ENCODE data around the gene VAPB.

The VAPB gene

GRCh38 chr20:58388882-58389323 lies at the start of gene VAPB:
VAPB (plus strand) TSS chr20:58389229; CDS start chr20:58389460, 231 bp downstream.
- peak; percentile 80 for DNase-seq (ENCODE audit: low read depth)

GRCh38 chr20:58339741-58340140 lies 49.3 kb upstream of the VAPB start:
- no peak overlapping the region for H3K4me3 ChIP-seq (ENCODE audit: low read depth, low read length)
- TF ChIP-seq CTCF (IDR thresholded peaks at IDR 0.05; ENCODE audit: control insufficient read depth, extremely low read depth, insufficient read depth) = no peak
- DNase-seq (ENCODE audit: low read depth) = no peak

More at GRCh38 chr20:58388882-58389323, at the start of gene VAPB:
- H3K4me3 ChIP-seq (ENCODE audit: low read depth, low read length) = peak within 1 kb of the TSS; percentile 88
- TF ChIP-seq CTCF (IDR thresholded peaks at IDR 0.05; ENCODE audit: control insufficient read depth, extremely low read depth, insufficient read depth) = no peak

GRCh38 chr20:58340151-58340550 lies 48.9 kb upstream of the VAPB start:
- H3K4me3 ChIP-seq (ENCODE audit: low read depth, low read length) = no peak overlapping the region
- no peak for TF ChIP-seq CTCF (IDR thresholded peaks at IDR 0.05; ENCODE audit: control insufficient read depth, extremely low read depth, insufficient read depth)
- DNase-seq (ENCODE audit: low read depth) = no peak

GRCh38 chr20:58340853-58341252 lies 48.2 kb upstream of the VAPB start:
- no peak for TF ChIP-seq CTCF (IDR thresholded peaks at IDR 0.05; ENCODE audit: control insufficient read depth, extremely low read depth, insufficient read depth)
- no peak overlapping the region for H3K4me3 ChIP-seq (ENCODE audit: low read depth, low read length)
- DNase-seq (ENCODE audit: low read depth) = no peak

- no peak overlapping the region for H3K4me3 ChIP-seq (ENCODE audit: low read depth, low read length)
- TF ChIP-seq CTCF (IDR thresholded peaks at IDR 0.05; ENCODE audit: control insufficient read depth, extremely low read depth, insufficient read depth) = no peak
- no peak for DNase-seq (ENCODE audit: low read depth)
Measured at GRCh38 chr20:58342104-58342945, 46.7 kb upstream of the VAPB start.

- H3K4me3 ChIP-seq (ENCODE audit: low read depth, low read length) = no peak overlapping the region
- no peak for DNase-seq (ENCODE audit: low read depth)
- no peak for TF ChIP-seq CTCF (IDR thresholded peaks at IDR 0.05; ENCODE audit: control insufficient read depth, extremely low read depth, insufficient read depth)
Measured at GRCh38 chr20:58344741-58345140, 44.3 kb upstream of the VAPB start.

Measured in LNCaP clone FGC (cell line).